ENCODE measurements around the gene FBXL2.

DNA sequence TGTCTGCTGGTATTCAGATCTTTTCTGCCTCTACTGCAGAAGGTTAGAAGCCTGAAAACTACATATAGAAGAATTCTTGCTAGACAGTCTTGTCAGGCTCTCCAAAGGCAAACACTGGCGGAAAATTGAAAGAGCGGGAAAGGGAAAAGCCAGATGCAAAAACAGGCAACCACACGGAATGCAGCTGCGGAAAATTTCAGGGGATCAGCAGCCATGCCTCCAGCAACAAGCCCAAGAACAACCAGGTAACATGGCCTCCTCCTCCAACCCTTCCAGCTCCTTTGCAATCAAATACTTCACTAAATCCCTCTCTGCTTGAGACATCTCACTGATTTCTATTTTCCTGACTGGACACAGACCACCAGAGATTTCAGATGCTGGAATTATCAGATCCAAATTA, 153.3 kb downstream of the FBXL2 start:
- TF ChIP-seq, protein P1, sequence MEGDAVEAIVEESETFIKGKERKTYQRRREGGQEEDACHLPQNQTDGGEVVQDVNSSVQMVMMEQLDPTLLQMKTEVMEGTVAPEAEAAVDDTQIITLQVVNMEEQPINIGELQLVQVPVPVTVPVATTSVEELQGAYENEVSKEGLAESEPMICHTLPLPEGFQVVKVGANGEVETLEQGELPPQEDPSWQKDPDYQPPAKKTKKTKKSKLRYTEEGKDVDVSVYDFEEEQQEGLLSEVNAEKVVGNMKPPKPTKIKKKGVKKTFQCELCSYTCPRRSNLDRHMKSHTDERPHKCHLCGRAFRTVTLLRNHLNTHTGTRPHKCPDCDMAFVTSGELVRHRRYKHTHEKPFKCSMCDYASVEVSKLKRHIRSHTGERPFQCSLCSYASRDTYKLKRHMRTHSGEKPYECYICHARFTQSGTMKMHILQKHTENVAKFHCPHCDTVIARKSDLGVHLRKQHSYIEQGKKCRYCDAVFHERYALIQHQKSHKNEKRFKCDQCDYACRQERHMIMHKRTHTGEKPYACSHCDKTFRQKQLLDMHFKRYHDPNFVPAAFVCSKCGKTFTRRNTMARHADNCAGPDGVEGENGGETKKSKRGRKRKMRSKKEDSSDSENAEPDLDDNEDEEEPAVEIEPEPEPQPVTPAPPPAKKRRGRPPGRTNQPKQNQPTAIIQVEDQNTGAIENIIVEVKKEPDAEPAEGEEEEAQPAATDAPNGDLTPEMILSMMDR (conservative IDR thresholded peaks at IDR 0.05; ENCODE audit: low read length): no peak
- no peak for TF ChIP-seq EZH2phosphoT487 (IDR thresholded peaks at IDR 0.05; ENCODE audit: borderline replicate concordance, low read depth, low read length)

Data from OCI-LY7 (cell line).